SJCRH30 (cell line): ENCODE data around the gene COL4A2. TPM values are rescaled to one million over a fixed set of nuclear protein-coding genes. Genes with fewer than 3 reads are reported as not detected.

Experiments
- DNase-seq, 2 experiments: peaks; one replicate each; pipeline ENCODE4 v3.0.0-alpha.2; 2015 to 2020
- H3K27ac ChIP-seq: fragments of 250-450 bp; sonication (Bioruptor Pico); 2 replicates; pipeline ENCODE4 v1.5.1; 2020; ENCODE audit warnings: mild to moderate bottlenecking, moderate library complexity
- H3K27me3 ChIP-seq: fragments of 250-450 bp; sonication (Bioruptor Pico); 2 replicates; pipeline ENCODE4 v1.5.1; 2020; ENCODE audit warnings: mild to moderate bottlenecking, moderate library complexity
- H3K36me3 ChIP-seq: fragments of 250-450 bp; sonication (Bioruptor Pico); 2 replicates; pipeline ENCODE4 v1.5.1; 2020; ENCODE audit warnings: mild to moderate bottlenecking, moderate library complexity
- H3K4me1 ChIP-seq: fragments of 250-450 bp; sonication (Bioruptor Pico); 2 replicates; pipeline ENCODE4 v1.5.1; 2020; ENCODE audit warnings: mild to moderate bottlenecking, moderate library complexity
- H3K4me3 ChIP-seq: fragments of 250-450 bp; sonication (Bioruptor Pico); 2 replicates; pipeline ENCODE4 v1.5.1; 2020; ENCODE audit warnings: mild to moderate bottlenecking, moderate library complexity
- H3K9me3 ChIP-seq: fragments of 250-450 bp; sonication (Bioruptor Pico); replicated peaks from 2 replicates; pipeline ENCODE4 v1.5.1; 2020; ENCODE audit warnings: mild to moderate bottlenecking, moderate library complexity
- total RNA-seq: library from RNA; depleted of rRNA; stranded (reverse); fragments of >200 nt; shearing (Covaris generic); gene quantifications from 2 replicates; pipeline ENCODE4 v1.2.3, GENCODE V29; 2014; rRNA removed

The COL4A2 gene
- total RNA-seq: 251 and 258 TPM in 2 replicates

DNA sequence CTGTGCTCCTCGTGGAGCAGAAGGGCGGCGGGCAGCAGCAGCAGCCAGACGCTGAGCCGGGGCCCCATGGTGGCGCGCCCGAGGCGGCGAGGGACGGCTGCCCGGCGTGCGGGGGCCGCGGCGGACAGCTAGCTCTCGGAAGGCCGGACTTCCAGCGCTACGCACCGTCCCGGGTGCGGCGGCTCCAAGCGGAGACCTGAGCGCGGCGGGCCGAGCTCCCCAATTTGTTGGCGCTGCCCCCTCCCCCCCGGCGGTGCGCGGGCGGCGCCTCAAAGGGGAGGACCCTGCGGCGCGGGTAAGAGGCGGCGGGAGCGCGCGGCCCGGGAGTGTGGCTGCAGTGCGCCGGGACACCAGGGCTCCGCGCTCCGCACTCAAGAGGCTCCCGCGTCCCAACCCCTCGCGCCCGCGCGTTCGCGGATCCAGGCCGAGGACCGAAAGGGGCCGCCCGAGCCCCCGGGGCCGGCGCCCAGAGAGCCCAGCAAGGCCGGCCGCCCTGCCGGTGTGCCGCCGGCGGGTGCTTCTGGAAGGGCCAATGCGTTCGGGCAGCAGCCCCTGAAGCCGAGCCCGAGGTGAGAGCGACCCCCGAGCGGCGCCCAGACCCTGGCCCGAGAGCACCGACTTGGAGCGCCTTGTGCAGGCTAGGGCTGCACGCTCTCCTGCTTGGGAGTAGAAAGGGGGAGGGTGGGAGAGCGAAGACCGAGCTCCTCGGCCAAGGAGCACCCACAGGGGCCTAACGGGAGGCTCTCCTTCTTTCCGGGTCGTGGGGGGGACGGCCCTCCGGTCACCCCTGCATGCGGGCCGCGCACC lies at the start of gene COL4A2, which contains the start of gene COL4A1:
TSS of gene COL4A2 (plus strand) at position 325 of the 807 bp plus-strand sequence. CDS start 620 bp downstream, outside the sequence.
TSS of gene COL4A1 (minus strand) at position 198 of the 807 bp plus-strand sequence. CDS start at position 68, 130 bp downstream.
- peaks cover 11% of the 10 kb centered on the region; the same call in 1 of the 2 replicates for H3K4me1 ChIP-seq
- H3K27ac ChIP-seq: peak within 1 kb of the TSS; percentile 94
- H3K4me3 ChIP-seq: peak within 1 kb of the TSS; percentile 93
- DNase-seq: peak; percentile 70 to 74
- H3K36me3 ChIP-seq: peaks cover 32% of the 10 kb centered on the region
- H3K27me3 ChIP-seq: no peaks in the 10 kb centered on the region
- H3K9me3 ChIP-seq: no peaks in the 10 kb centered on the region

DNA sequence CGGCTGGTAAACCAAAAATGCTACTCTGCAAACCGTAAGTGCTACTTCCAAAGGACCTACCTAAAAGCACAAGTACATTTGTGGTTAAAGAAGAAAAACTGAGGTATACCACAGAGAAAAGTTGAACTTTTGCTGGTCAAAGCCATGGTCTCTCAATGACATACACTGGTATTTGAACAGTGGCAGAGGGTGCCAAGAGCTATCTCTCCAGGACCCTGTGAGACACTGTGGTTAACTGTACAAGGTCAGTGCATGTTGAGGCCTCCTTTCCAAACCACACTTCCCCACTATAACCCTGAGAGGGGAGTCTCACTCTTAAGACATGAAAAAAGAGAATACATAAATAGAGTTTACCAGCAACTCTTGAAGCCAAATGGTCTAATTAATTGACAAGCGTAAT lies 49.7 kb upstream of the COL4A2 start:
- H3K4me1 ChIP-seq: peaks cover 19% of the 10 kb centered on the region

DNA sequence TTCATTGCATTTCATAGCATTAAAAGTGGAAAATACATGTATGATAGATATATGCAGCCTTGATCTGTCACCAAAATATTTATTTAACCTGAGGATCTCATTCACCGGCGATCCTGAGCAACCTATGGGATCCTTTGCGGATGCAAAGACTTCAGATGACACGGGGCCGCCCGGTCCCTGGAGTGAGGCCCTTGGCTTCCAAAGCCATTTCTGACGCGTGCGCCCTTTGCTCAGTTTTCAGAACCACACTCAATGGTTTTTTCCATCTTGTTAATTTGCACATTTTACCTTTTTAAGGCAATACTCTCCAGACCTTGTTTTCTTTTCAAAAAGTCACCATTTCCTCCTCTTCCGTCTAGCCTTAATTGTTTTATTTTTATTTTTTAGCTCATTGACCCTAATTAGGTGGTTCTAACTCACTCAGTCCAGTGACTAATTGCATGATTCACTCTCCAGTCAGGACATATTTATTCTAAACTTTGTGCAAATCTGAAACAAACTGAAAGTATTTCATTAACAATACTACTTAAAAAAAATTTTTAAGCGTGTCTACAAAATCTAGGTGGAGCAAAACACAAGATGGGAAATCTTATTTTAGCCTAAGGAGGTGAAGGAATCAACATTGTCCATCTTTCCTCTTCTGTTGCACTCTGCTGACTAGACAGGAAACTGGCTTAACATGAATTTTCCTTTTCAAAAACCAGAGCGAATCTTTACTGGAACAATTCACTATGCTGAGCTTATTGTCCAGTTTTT lies 48.0 kb upstream of the COL4A2 start:
- no peaks in the 10 kb centered on the region for H3K9me3 ChIP-seq
- no peaks in the 10 kb centered on the region for H3K27me3 ChIP-seq
- DNase-seq: no peak
- no peak overlapping the region for H3K27ac ChIP-seq
- H3K4me3 ChIP-seq: no peak overlapping the region
- H3K4me1 ChIP-seq: peaks cover 28% of the 10 kb centered on the region
- peaks cover 4% of the 10 kb centered on the region; the same call in 1 of the 2 replicates for H3K36me3 ChIP-seq

More for the DNA sequence above, 49.7 kb upstream of the COL4A2 start:
- Histone ChIP-seq H3K27me3 (no peaks in the 10 kb centered on the region), H3K27ac (no peak overlapping the region), H3K4me3 (no peak overlapping the region), H3K36me3 (peaks cover 4% of the 10 kb centered on the region; the same call in 1 of the 2 replicates), H3K9me3 (no peaks in the 10 kb centered on the region)
- DNase-seq: no peak

DNA sequence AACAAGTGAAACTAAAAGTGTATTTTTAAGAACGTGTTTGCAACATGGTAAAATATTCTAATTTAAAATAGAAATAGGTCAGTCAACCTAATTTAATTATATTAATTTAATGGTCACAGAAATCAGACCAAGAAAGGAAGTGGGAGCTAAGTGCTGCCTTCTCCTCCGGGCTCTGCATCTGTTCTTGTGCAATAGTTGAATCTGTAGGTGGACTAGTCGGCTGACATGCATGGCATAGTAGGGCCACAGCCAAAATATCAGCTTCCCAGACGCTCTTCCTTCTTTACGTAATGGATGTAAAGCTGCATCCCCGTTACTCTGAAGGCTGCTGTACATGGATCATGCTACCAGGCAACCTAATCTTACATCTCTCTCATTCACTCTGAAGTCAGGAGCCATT lies 47.4 kb upstream of the COL4A2 start:
- Histone ChIP-seq H3K36me3 (peaks cover 4% of the 10 kb centered on the region; the same call in 1 of the 2 replicates), H3K27me3 (no peaks in the 10 kb centered on the region), H3K4me3 (no peak overlapping the region), H3K27ac (no peak overlapping the region), H3K4me1 (peaks cover 23% of the 10 kb centered on the region), H3K9me3 (no peaks in the 10 kb centered on the region)
- DNase-seq: no peak

GRCh38 chr13:110261166-110262081 lies 45.7 kb upstream of the COL4A2 start:
- Histone ChIP-seq H3K27me3 (no peaks in the 10 kb centered on the region), H3K4me1 (peaks cover 25% of the 10 kb centered on the region), H3K36me3 (peaks cover 4% of the 10 kb centered on the region; the same call in 1 of the 2 replicates), H3K27ac (no peak overlapping the region), H3K4me3 (no peak overlapping the region), H3K9me3 (no peaks in the 10 kb centered on the region)
- DNase-seq: no peak

DNA sequence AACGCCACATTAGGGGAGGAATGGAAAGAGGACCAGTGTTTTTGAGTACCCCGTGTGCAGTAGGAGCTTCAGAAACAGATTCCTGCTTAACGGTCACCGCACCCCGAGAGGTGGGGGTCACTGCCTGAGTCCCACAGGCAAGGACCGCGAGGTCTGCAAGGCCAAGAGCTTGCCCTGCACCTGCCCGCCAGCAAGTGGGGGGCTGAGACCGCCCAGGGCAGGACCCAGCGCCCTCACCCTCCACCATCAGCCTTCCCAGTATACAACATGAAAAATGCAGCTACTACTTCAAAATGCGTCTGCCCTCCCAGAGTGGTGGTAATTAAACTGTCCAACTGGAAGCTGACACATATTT lies 45.0 kb upstream of the COL4A2 start:
- no peaks in the 10 kb centered on the region for H3K9me3 ChIP-seq
- peaks cover 25% of the 10 kb centered on the region for H3K4me1 ChIP-seq
- H3K27me3 ChIP-seq: no peaks in the 10 kb centered on the region
- no peak overlapping the region for H3K4me3 ChIP-seq
- no peak overlapping the region for H3K27ac ChIP-seq
- no peak for DNase-seq
- H3K36me3 ChIP-seq: peaks cover 4% of the 10 kb centered on the region; the same call in 1 of the 2 replicates

DNA sequence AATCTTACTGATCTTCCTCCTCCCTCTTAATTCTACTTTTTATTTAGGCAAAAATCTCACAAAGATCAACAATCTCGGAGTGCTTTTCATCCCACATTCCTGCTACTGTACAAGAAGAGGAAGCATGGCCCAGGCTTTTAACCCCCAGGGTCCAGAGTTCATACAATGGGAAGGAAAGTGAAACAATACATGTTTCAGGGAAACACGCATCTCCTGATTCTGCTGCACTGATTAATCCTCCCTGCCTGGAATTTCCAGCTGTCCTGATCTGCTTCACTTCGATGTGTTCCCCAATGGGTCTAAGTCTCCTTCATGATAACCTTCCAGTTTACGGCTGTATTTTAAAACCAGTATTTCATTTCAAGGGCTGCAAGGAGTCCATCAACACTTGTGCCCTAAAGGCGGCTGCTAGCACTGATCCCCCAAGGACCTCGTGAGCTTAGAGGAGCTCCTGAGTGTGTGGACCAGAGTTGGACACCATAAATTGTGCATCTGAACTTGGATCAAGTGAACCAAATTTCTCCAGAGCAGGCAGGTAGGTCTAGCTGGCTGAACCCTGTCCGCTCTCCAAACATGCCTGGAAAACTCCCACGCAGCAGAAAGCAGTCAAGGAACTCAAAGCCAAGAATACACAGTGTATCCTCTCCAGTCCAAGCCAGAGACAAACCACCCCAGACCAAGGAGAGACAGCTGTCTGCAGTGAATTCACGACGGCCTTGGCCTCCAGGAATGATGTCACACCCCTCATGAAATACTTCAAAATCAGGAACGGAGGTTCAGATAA lies 44.4 kb upstream of the COL4A2 start:
- Histone ChIP-seq H3K9me3 (no peaks in the 10 kb centered on the region), H3K27ac (no peak overlapping the region), H3K27me3 (no peaks in the 10 kb centered on the region), H3K36me3 (peaks cover 4% of the 10 kb centered on the region; the same call in 1 of the 2 replicates), H3K4me3 (no peak overlapping the region), H3K4me1 (peaks cover 25% of the 10 kb centered on the region)
- no peak for DNase-seq

- no peak overlapping the region for H3K4me3 ChIP-seq
- H3K4me1 ChIP-seq: peaks cover 25% of the 10 kb centered on the region
Observed at GRCh38 chr13:110263404-110263803, 43.7 kb upstream of the COL4A2 start.

GRCh38 chr13:110263888-110264287 lies 43.2 kb upstream of the COL4A2 start:
- H3K27me3 ChIP-seq: no peaks in the 10 kb centered on the region
- H3K4me3 ChIP-seq: no peak overlapping the region
- H3K4me1 ChIP-seq: peaks cover 25% of the 10 kb centered on the region
- DNase-seq: no peak
- no peak overlapping the region for H3K27ac ChIP-seq
- no peaks in the 10 kb centered on the region for H3K9me3 ChIP-seq
- H3K36me3 ChIP-seq: peaks cover 4% of the 10 kb centered on the region; the same call in 1 of the 2 replicates

More at GRCh38 chr13:110263404-110263803, 43.7 kb upstream of the COL4A2 start:
- peaks cover 4% of the 10 kb centered on the region; the same call in 1 of the 2 replicates for H3K36me3 ChIP-seq
- no peak overlapping the region for H3K27ac ChIP-seq
- no peaks in the 10 kb centered on the region for H3K9me3 ChIP-seq
- DNase-seq: no peak
- no peaks in the 10 kb centered on the region for H3K27me3 ChIP-seq

GRCh38 chr13:110264685-110265275 lies 42.3 kb upstream of the COL4A2 start:
- Histone ChIP-seq H3K27me3 (no peaks in the 10 kb centered on the region), H3K4me1 (peaks cover 30% of the 10 kb centered on the region), H3K36me3 (peaks cover 4% of the 10 kb centered on the region; the same call in 1 of the 2 replicates), H3K4me3 (no peak overlapping the region), H3K27ac (peak overlapping the region; percentile 79), H3K9me3 (no peaks in the 10 kb centered on the region)
- DNase-seq: no peak

- H3K27me3 ChIP-seq: no peaks in the 10 kb centered on the region
- peaks cover 36% of the 10 kb centered on the region for H3K4me1 ChIP-seq
- H3K4me3 ChIP-seq: peak overlapping the region; percentile 52
- peak in 1 of 2 experiments; percentile 57 for DNase-seq
- H3K27ac ChIP-seq: peak overlapping the region; percentile 79
- no peaks in the 10 kb centered on the region for H3K9me3 ChIP-seq
- H3K36me3 ChIP-seq: peaks cover 3% of the 10 kb centered on the region; the same call in 1 of the 2 replicates
Observed at GRCh38 chr13:110265341-110265681, 41.8 kb upstream of the COL4A2 start.

- H3K4me1 ChIP-seq: peaks cover 36% of the 10 kb centered on the region
- no peaks in the 10 kb centered on the region for H3K27me3 ChIP-seq
- no peaks in the 10 kb centered on the region for H3K36me3 ChIP-seq
- peak; percentile 69 to 76 for DNase-seq
- H3K27ac ChIP-seq: peak overlapping the region; percentile 79
- peak overlapping the region; percentile 52 for H3K4me3 ChIP-seq
- H3K9me3 ChIP-seq: no peaks in the 10 kb centered on the region
Observed at GRCh38 chr13:110265682-110266430, 41.2 kb upstream of the COL4A2 start.

DNA sequence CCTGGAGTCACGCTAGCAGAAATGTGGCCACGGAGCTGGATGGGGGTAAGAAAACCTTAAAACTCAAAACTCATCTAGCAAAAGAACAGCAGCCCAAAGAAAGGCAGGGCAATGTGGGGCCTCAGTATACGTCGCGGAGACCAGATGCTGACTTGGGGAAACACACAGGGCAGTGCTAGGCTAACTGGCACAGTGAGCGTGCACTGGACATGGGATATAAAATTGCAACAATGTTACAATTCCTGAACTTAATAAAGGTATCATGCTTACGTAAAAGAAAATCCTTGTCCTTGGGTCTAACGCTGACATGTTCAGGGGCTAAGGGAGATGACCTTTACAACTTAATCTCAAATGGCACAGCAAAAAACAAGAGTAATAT lies 40.7 kb upstream of the COL4A2 start:
- Histone ChIP-seq H3K4me3 (peak overlapping the region; percentile 52), H3K4me1 (peaks cover 36% of the 10 kb centered on the region), H3K9me3 (no peaks in the 10 kb centered on the region), H3K27me3 (no peaks in the 10 kb centered on the region), H3K27ac (peak overlapping the region; percentile 79), H3K36me3 (no peaks in the 10 kb centered on the region)
- DNase-seq: no peak
